H1 (cell line): ENCODE results near the gene CCN6. TPM values are rescaled to one million over a fixed set of nuclear protein-coding genes. Genes with fewer than 3 reads are reported as not detected.

Experiments
- CTCF ChIA-PET: fragments of 300-600 bp; sonication (Branson Sonifier 250); formaldehyde crosslinking; loops from one replicate; lab custom pipeline; 2021; ENCODE audit not compliant: partially characterized antibody; lab: Charles Lee
- POLR2A ChIA-PET: fragments of 300-600 bp; sonication (Branson Sonifier 250); formaldehyde crosslinking; loops from one replicate; lab custom pipeline; 2021; ENCODE audit warnings: inconsistent platforms; ENCODE audit not compliant: partially characterized antibody; lab: Charles Lee
- DNase-seq, 2 experiments: peaks; one replicate each; pipeline versions ENCODE4 v3.0.0 to v3.0.0-alpha.2; 2010 to 2022; ENCODE audit warnings: low spot score in 2 of 2, low read depth in 1 of 2, mixed read lengths in 1 of 2
- FAIRE-seq: peaks from 2 replicates; lab custom pipeline; 2011; peaks lifted over from hg19 to GRCh38; lab: Jason Lieb, UNC
- H2AFZ ChIP-seq: 2 replicates; pipeline ENCODE4 v1.8.1; 2012; ENCODE audit warnings: low read length, inconsistent platforms
- H2AK5ac ChIP-seq: 2 replicates; pipeline ENCODE4 v1.6.1; 2013; ENCODE audit warnings: low read depth, low read length
- H2BK120ac ChIP-seq: replicated peaks from 2 replicates; pipeline ENCODE3; 2013; ENCODE audit warnings: low read depth, low read length, inconsistent platforms
- H2BK12ac ChIP-seq: 2 replicates; pipeline ENCODE4 v1.6.1; 2013; ENCODE audit warnings: low read depth, low read length
- H2BK15ac ChIP-seq: 2 replicates; pipeline ENCODE4 v1.6.1; 2013; ENCODE audit warnings: low read length
- H2BK20ac ChIP-seq: 2 replicates; pipeline ENCODE4 v1.6.1; 2013; ENCODE audit warnings: low read length
- H2BK5ac ChIP-seq: 2 replicates; pipeline ENCODE4 v1.6.1; 2013; ENCODE audit warnings: low read depth, low read length
- H3K14ac ChIP-seq: 2 replicates; pipeline ENCODE4 v1.6.1; 2013; ENCODE audit warnings: inconsistent platforms; ENCODE audit not compliant: insufficient read length
- H3K18ac ChIP-seq: 2 replicates; pipeline ENCODE4 v1.6.1; 2013; ENCODE audit warnings: low read length; ENCODE audit errors: extremely low read depth
- H3K23ac ChIP-seq: 2 replicates; pipeline ENCODE4 v1.6.1; 2013; ENCODE audit warnings: inconsistent platforms; ENCODE audit not compliant: insufficient read length
- H3K23me2 ChIP-seq: 2 replicates; pipeline ENCODE4 v1.6.1; 2013; ENCODE audit warnings: low read depth, low read length
- H3K27ac ChIP-seq: 2 replicates; pipeline ENCODE4 v1.6.1; 2011; ENCODE audit warnings: low read depth, low read length, inconsistent platforms
- H3K27me3 ChIP-seq, 4 experiments: replicated peaks in 1 of 4; 1 replicate in 1 of 4; 2 replicates in 3 of 4; pipeline versions ENCODE4 v1.6.1 to v1.8.1; 2011 to 2013; ENCODE audit warnings: low read length in 3 of 4, mild to moderate bottlenecking in 3 of 4, inconsistent platforms in 2 of 4, mixed read lengths in 2 of 4, moderate library complexity in 1 of 4; ENCODE audit not compliant: control insufficient read depth in 3 of 4, insufficient read depth in 3 of 4; ENCODE audit errors: extremely low read depth in 1 of 4
- H3K36me3 ChIP-seq, 4 experiments: 2 replicates each; pipeline versions ENCODE4 v1.6.1 to v1.8.1; 2011 to 2013; ENCODE audit warnings: mild to moderate bottlenecking in 4 of 4, low read length in 3 of 4, moderate library complexity in 2 of 4, control low read depth in 1 of 4, inconsistent platforms in 1 of 4; ENCODE audit not compliant: insufficient read depth in 4 of 4, control insufficient read depth in 2 of 4
- H3K4ac ChIP-seq: replicated peaks from 2 replicates; pipeline ENCODE3; 2013; ENCODE audit warnings: low read length, low read depth, mixed read lengths, inconsistent platforms; ENCODE audit not compliant: insufficient read length
- H3K4me1 ChIP-seq, 4 experiments: replicated peaks in 1 of 4; 1 replicate in 1 of 4; 2 replicates in 3 of 4; pipeline versions ENCODE4 v1.6.1 to v1.8.1; 2011 to 2013; ENCODE audit warnings: low read length in 3 of 4, inconsistent platforms in 2 of 4, mixed read lengths in 1 of 4; ENCODE audit not compliant: insufficient read depth in 4 of 4, control insufficient read depth in 3 of 4
- H3K4me2 ChIP-seq, 2 experiments: 2 replicates each; pipeline versions ENCODE4 v1.6.1 to v1.8.1; 2011 to 2013; ENCODE audit warnings: low read depth in 2 of 2, low read length in 2 of 2, control low read depth in 1 of 2, inconsistent platforms in 1 of 2, mild to moderate bottlenecking in 1 of 2; ENCODE audit not compliant: insufficient read depth in 1 of 2
- H3K4me3 ChIP-seq, 4 experiments: fragments of 200-600, 300-600 bp in 1 of 4; sonication (generic), shearing (Covaris generic), sonication (Bioruptor Twin) in 1 of 4; 2 replicates each; pipeline versions ENCODE4 v1.5.1 to v1.8.1; 2011 to 2016; ENCODE audit warnings: low read length in 4 of 4, low read depth in 3 of 4, control low read depth in 2 of 4, inconsistent platforms in 2 of 4, mild to moderate bottlenecking in 2 of 4, mixed read lengths in 1 of 4, moderate library complexity in 1 of 4; ENCODE audit not compliant: insufficient read depth in 2 of 4; ENCODE audit errors: extremely low read depth in 1 of 4
- H3K56ac ChIP-seq: replicated peaks from 2 replicates; pipeline ENCODE3; 2013; ENCODE audit warnings: low read depth, mild to moderate bottlenecking, mixed read lengths, low read length, inconsistent platforms; ENCODE audit not compliant: insufficient read length
- H3K79me1 ChIP-seq: 2 replicates; pipeline ENCODE4 v1.6.1; 2013; ENCODE audit warnings: low read depth, low read length, control low read depth
- H3K79me2 ChIP-seq, 2 experiments: 2 replicates each; pipeline versions ENCODE4 v1.6.1 to v1.8.1; 2012 to 2013; ENCODE audit warnings: low read length in 2 of 2, mild to moderate bottlenecking in 2 of 2, inconsistent platforms in 1 of 2; ENCODE audit not compliant: insufficient read depth in 2 of 2, control insufficient read depth in 1 of 2
- H3K9ac ChIP-seq, 4 experiments: replicated peaks in 1 of 4; 1 replicate in 1 of 4; 2 replicates in 3 of 4; pipeline versions ENCODE4 v1.6.1 to v1.8.1; 2011 to 2013; ENCODE audit warnings: low read depth in 3 of 4, low read length in 3 of 4, control low read depth in 2 of 4, mild to moderate bottlenecking in 2 of 4, moderate library complexity in 2 of 4, inconsistent platforms in 1 of 4; ENCODE audit errors: extremely low read depth in 1 of 4
- H3K9me3 ChIP-seq, 2 experiments: 2 replicates each; pipeline versions ENCODE4 v1.6.1 to v1.8.1; 2012 to 2013; ENCODE audit warnings: mild to moderate bottlenecking in 2 of 2, moderate library complexity in 2 of 2, control low read depth in 1 of 2, inconsistent platforms in 1 of 2, low read depth in 1 of 2, low read length in 1 of 2, mixed read lengths in 1 of 2; ENCODE audit not compliant: insufficient read depth in 2 of 2
- H4K20me1 ChIP-seq, 2 experiments: replicated peaks in 1 of 2; 2 replicates each; pipeline versions ENCODE3 to v1.8.1; 2011 to 2013; ENCODE audit warnings: inconsistent platforms in 2 of 2, low read length in 2 of 2, mild to moderate bottlenecking in 1 of 2; ENCODE audit not compliant: insufficient read depth in 2 of 2, control insufficient read depth in 1 of 2
- H4K5ac ChIP-seq: 2 replicates; pipeline ENCODE4 v1.6.1; 2013; ENCODE audit warnings: low read length, low read depth, mixed read lengths, inconsistent platforms; ENCODE audit not compliant: insufficient read length
- H4K8ac ChIP-seq: 2 replicates; pipeline ENCODE4 v1.8.0; 2013; ENCODE audit warnings: mild to moderate bottlenecking, moderate library complexity, low read length, inconsistent platforms; ENCODE audit not compliant: insufficient read depth; ENCODE audit errors: extremely low read depth
- H4K91ac ChIP-seq: replicated peaks from 2 replicates; pipeline ENCODE3; 2013; ENCODE audit warnings: low read length, mixed read lengths, inconsistent platforms; ENCODE audit not compliant: insufficient read length
- BCL11A ChIP-seq, 2 experiments: IDR thresholded peaks; one replicate each; pipeline ENCODE4 v1.6.1; 2011; ENCODE audit warnings: low read depth in 2 of 2, low read length in 2 of 2, mild to moderate bottlenecking in 2 of 2
- CEBPB ChIP-seq: IDR thresholded peaks from 2 replicates; pipeline ENCODE4 v1.6.1; 2012; ENCODE audit warnings: low read depth, low read length
- CTBP2 ChIP-seq: IDR thresholded peaks from 2 replicates; pipeline ENCODE4 v1.7.0; 2011; ENCODE audit warnings: borderline replicate concordance, mild to moderate bottlenecking, moderate library complexity, mixed read lengths, low read length; ENCODE audit not compliant: insufficient read depth, insufficient read length
- GABPA ChIP-seq: IDR thresholded peaks from 2 replicates; pipeline ENCODE4 v1.6.1; 2011; ENCODE audit warnings: mild to moderate bottlenecking, low read length, moderate library complexity, borderline replicate concordance; ENCODE audit not compliant: insufficient read depth
- HDAC6 ChIP-seq: IDR thresholded peaks from one replicate; pipeline ENCODE4 v1.7.1; 2012; ENCODE audit warnings: low read depth, mild to moderate bottlenecking, inconsistent platforms, low read length, moderate library complexity
- JUND ChIP-seq: IDR thresholded peaks from 2 replicates; pipeline ENCODE4 v1.6.1; 2011; ENCODE audit warnings: mild to moderate bottlenecking, improper control_type of control experiment, low read length
- KDM5A ChIP-seq: fragments of 200-600 bp; IDR thresholded peaks from 2 replicates; pipeline ENCODE4 v1.7.1; 2012; ENCODE audit warnings: mild to moderate bottlenecking, low read length, inconsistent platforms, mixed read lengths
- PHF8 ChIP-seq: fragments of 200-600 bp; sonication (generic); conservative IDR thresholded peaks from 2 replicates; pipeline ENCODE4 v1.7.1; 2012; ENCODE audit warnings: low read depth, mild to moderate bottlenecking, inconsistent platforms, low read length, moderate library complexity
- RAD21 ChIP-seq, 2 experiments: IDR thresholded peaks in 1 of 2; conservative IDR thresholded peaks in 1 of 2; 2 replicates each; pipeline ENCODE4 v1.6.1; 2011; ENCODE audit warnings: low read depth in 2 of 2, low read length in 2 of 2, improper control_type of control experiment in 1 of 2, inconsistent platforms in 1 of 2, mild to moderate bottlenecking in 1 of 2, moderate library complexity in 1 of 2
- RFX5 ChIP-seq: IDR thresholded peaks from 2 replicates; pipeline ENCODE4 v1.6.1; 2011; ENCODE audit warnings: low read depth, low read length, improper control_type of control experiment, borderline replicate concordance
- TBP ChIP-seq: IDR thresholded peaks from 2 replicates; pipeline ENCODE4 v1.6.1; 2011; ENCODE audit warnings: low read depth, low read length, improper control_type of control experiment
- WGBS, 2 experiments: shearing (Covaris generic) in 1 of 2; methylation state at CpG; one replicate each; pipeline versions ENCODE4 v1.1.6 to v1.1.7; 2013 to 2015; ENCODE audit warnings: low lambda C conversion rate in 2 of 2, mixed read lengths in 2 of 2, inconsistent platforms in 1 of 2, low coverage in 1 of 2, missing lambda C conversion rate in 1 of 2; ENCODE audit not compliant: insufficient replicate concordance in 2 of 2, insufficient coverage in 1 of 2, insufficient read length in 1 of 2; ENCODE audit errors: extremely low coverage in 1 of 2, missing lambda C conversion rate in 1 of 2; 5-methylcytosine and 5-hydroxymethylcytosine counted together
- polyA plus RNA-seq, 7 experiments: library from polyadenylated mRNA; depleted of rRNA in 3 of 7; stranded (reverse) in 5 of 7; unstranded in 2 of 7; fragments of >200 nt in 5 of 7; fragments of 200-250 nt in 2 of 7; gene quantifications; 1 replicate in 5 of 7; 2 replicates in 1 of 7; 4 replicates in 1 of 7; pipeline versions ENCODE4 v1.2.1 to v1.2.3, GENCODE V29; 2011 to 2013; ENCODE audit warnings: missing spikeins in 2 of 7, mixed read lengths in 2 of 7
- total RNA-seq: library from RNA; stranded (reverse); fragmentation: NEBNext Ultra II Directional; extraction: Animal tissue kit (Norgen Biotek cat#: 25700); gene quantifications from 2 replicates; pipeline ENCODE4 v1.2.1, GENCODE V29; 2021

The CCN6 gene
- total and polyA plus RNA-seq, 2 of the 8 experiments (the other 6 are each of a cell fraction or from before 2014, with no cell fraction given), result not detected

GRCh38 chr6:112030961-112031660 lies 22.8 kb upstream of the CCN6 start:
- no peak overlapping the region for H4K5ac ChIP-seq
- H3K9me3 ChIP-seq, result no peaks in the 10 kb centered on the region
- ChIA-PET POLR2A (no interaction called here), CTCF (interaction anchor here (1.6 kb wide), 1 partner anchor 14 kb away, joined by 7 read pairs; no protein-coding TSS in a partner anchor)
- no peaks in the 10 kb centered on the region for H4K20me1 ChIP-seq
- H2AFZ ChIP-seq, result no peak overlapping the region
- no peak overlapping the region for H3K27ac ChIP-seq
- no peak overlapping the region for H4K91ac ChIP-seq
- H2BK120ac ChIP-seq, result no peak overlapping the region
- H3K4ac ChIP-seq, result no peak overlapping the region
- no peaks in the 10 kb centered on the region for H3K27me3 ChIP-seq
- no peak overlapping the region for H3K9ac ChIP-seq
- no peak overlapping the region for H3K56ac ChIP-seq
- H3K4me2 ChIP-seq, result no peak overlapping the region
- no peak overlapping the region for H2AK5ac ChIP-seq
- H3K79me2 ChIP-seq, result no peaks in the 10 kb centered on the region
- no peak overlapping the region for H3K4me3 ChIP-seq
- H2BK5ac ChIP-seq, result no peak overlapping the region
- H3K36me3 ChIP-seq, result no peaks in the 10 kb centered on the region
- no peak overlapping the region for H2BK20ac ChIP-seq
- H3K18ac ChIP-seq, result no peak overlapping the region
- no peak overlapping the region for H2BK12ac ChIP-seq
- H3K4me1 ChIP-seq, result no peaks in the 10 kb centered on the region
- H3K23ac ChIP-seq, result no peak overlapping the region
- H4K8ac ChIP-seq, result no peak overlapping the region
- H3K14ac ChIP-seq, result no peak overlapping the region
- 79% methylated on average over 3 of the region's 3 CpGs; no CpG with 5 or more reads in 1 of the 2 experiments for WGBS, 2 experiments
- no peak overlapping the region for H2BK15ac ChIP-seq
- no peak for FAIRE-seq
- no peak for DNase-seq
- peaks cover 1% of the 10 kb centered on the region; the same call in 1 of the 2 replicates for H3K23me2 ChIP-seq
- no peaks in the 10 kb centered on the region for H3K79me1 ChIP-seq
- TF ChIP-seq CTBP2 (no peak), BCL11A (IDR thresholded peaks at IDR 0.05; ENCODE audit: low read depth in 2 of 2, low read length in 2 of 2) (no peak), RFX5 (no peak), KDM5A (no peak), TBP (no peak), CEBPB (no peak), GABPA (no peak), HDAC6 (no peak), JUND (no peak), PHF8 (no peak), RAD21 (IDR thresholded peaks at IDR 0.05 in 1 of 2, conservative IDR thresholded peaks at IDR 0.05 in 1 of 2; ENCODE audit: low read depth in 2 of 2, low read length in 2 of 2) (no peak)
